KOPT-K1 (cell line): ENCODE measurements around the gene PRAC1.

Experiments
- H3K27ac ChIP-seq: fragments of 200-600 bp; sonication (generic); 2 replicates; pipeline ENCODE4 v1.5.1; 2016; ENCODE audit warnings: antibody characterized with exemption, mild to moderate bottlenecking, low read depth, low read length; ENCODE audit not compliant: poor library complexity, severe bottlenecking
- H3K36me3 ChIP-seq: fragments of 200-600 bp; sonication (generic); 2 replicates; pipeline ENCODE4 v1.5.1; 2017; ENCODE audit warnings: antibody characterized with exemption, mild to moderate bottlenecking, low read length, moderate library complexity; ENCODE audit not compliant: insufficient read depth
- H3K9me3 ChIP-seq: fragments of 200-600 bp; sonication (generic); 2 replicates; pipeline ENCODE4 v1.5.1; 2017; ENCODE audit warnings: antibody characterized with exemption, low read length, mild to moderate bottlenecking; ENCODE audit not compliant: insufficient read depth, poor library complexity, severe bottlenecking

PRAC1 gene

DNA sequence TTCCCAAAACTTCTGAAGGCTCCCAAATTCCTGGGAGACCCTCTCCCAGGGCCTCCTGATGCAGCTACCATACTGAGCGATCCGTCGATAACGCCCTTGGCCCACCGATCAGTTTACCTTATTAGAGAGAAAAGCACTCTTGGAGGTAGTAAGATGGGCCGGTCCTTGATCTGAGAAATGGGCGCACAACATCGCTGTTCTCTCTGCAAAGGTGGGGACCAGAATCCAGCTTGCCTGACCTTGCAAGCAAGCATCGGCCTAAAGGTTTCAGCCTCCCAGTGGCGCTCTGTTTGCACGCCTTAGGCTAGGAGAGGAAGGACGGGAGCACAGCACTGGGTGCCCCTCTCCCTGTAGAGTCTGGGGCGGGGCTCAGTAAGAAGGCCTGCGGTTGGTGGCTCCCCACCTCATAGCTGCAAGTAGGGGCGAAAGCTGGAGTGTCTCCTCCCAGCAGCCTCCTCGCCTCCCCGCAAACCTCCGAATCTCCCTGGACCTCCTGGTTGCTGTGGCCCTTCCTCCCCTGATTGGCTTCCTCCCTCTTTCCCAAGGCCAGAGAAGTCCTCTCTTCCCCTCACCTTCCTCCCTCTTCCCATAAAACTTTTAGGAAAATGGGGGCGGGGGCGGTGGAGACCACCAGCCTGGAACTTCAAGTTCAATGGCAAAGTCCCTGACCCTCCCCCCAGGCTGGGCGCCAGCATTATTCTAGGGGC is at the start of gene PRAC1:
Gene PRAC1, minus strand, starts transcription at position 318 of the 707 bp plus-strand sequence. Its CDS starts 126 bp downstream, at position 192.
- Histone ChIP-seq H3K27ac (no peak within 1 kb of the TSS), H3K9me3 (no peaks in the 10 kb centered on the region), H3K36me3 (no peaks in the 10 kb centered on the region)

DNA sequence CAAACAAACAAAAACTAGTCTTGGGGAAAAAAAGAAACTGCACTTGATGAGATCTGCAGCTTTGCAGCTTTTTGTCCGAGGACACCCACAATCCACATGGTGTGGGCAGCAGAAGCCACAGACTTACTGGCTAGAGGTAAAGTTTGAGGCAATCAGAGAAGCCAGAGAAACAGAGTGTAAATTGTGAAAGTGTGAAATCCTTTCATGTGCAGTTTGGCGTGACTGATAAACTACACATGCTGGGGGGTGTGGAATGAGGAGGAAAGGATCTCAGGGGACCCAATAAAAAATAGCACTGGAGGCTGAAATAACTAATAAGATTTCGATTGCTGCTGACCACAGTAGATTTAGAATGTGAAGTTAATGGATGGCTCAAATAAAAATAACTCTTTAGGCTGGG is 48.6 kb upstream of the PRAC1 start:
- Histone ChIP-seq H3K27ac (no peak overlapping the region), H3K36me3 (no peaks in the 10 kb centered on the region), H3K9me3 (peaks cover 12% of the 10 kb centered on the region)

DNA sequence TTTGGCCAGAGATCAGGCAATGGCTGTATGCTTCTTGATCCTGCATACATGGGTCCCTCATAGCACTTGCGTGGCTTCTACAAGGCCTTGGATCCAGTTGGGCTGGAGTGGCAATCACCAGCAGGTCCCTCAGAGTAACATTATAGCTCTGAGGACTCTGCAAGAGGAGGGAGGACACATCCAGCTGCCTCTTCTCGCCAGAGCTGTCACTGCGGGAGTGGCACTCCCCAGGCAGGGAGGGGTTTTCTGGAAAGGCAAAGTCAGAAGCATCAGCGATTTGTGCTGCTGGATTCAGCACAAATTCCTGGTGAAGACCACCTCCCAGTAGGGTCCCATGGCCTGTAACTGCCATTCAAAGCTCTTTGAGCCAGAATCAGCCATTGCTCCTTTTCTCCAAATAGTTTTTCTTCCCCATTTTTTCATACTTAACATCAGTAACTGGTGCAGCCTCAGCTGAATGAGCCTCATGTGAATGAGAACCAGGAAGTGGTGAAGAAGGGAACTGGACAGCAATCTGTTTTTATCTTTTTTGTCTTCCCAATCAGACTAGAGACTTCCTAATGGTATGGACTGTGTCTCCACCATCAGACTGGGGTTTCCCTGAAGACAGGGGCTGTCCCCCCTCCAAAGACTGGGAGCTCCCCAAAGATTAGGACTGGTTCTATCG is 46.8 kb upstream of the PRAC1 start:
- Histone ChIP-seq H3K9me3 (no peaks in the 10 kb centered on the region), H3K27ac (no peak overlapping the region), H3K36me3 (no peaks in the 10 kb centered on the region)

DNA sequence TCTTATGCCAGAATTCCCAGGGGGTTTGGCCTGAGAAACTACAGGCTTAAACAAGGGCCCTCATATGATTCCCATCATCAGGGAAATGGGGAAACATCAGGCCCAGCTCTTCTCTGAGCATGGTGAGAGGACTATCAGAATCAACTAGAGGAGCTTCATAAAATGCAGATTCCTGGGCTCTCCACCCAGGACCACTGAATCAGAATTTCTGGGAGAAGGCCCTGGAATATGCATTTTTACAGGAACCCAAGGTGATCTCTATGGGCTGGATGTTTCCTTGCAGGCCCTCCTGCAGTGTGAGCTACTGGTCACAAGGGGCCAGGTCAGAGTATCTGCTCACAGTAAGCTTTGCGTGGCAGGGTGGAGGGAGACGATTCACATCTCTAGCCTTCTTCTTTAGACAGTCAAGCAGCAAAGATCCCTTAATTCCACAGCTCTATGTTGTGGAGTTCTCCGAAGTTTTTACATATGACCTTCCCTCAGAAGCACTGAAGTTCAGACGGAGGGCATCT is 45.0 kb upstream of the PRAC1 start:
- H3K36me3 ChIP-seq = no peaks in the 10 kb centered on the region
- no peak overlapping the region for H3K27ac ChIP-seq
- H3K9me3 ChIP-seq = no peaks in the 10 kb centered on the region

DNA sequence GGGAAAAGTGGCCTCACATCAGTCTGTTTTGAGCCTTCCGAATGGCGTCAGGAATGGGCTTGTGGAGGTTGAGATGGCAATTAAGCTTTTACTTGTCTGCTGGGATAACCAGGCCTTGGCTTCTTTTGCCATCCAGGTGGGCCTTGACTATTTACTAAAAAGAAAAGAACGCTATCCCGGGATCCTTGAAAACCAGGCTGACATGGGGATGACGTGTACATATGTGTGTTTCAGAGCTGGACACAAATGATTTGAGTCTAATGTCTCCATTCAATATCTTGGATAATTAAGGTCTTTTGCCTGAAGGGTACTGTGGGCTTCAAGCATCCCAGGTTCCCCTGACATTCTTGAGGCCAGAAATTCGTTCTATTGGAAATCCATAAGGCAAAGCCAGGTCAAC is 38.8 kb upstream of the PRAC1 start:
- H3K27ac ChIP-seq = no peak overlapping the region
- no peaks in the 10 kb centered on the region for H3K9me3 ChIP-seq
- H3K36me3 ChIP-seq = no peaks in the 10 kb centered on the region

DNA sequence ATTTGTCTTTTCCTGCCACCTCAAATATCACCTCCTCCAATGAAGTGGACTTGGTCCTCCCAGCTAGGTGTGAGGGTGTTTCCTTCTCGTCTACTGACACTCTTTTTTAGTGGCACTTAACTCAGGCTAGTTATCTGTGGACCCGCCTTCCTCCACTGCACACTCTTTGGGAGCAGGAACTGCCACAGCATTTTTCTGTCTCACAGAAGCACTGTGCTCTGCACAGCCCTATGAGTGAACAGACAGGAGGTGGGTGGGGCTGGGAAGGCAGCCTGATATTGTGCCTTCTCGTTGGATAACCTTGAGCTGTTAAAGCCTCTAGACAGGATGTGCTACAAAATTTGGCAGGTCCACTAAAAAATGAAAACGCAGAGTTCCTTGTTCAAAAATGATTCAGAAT is 38.1 kb upstream of the PRAC1 start:
- Histone ChIP-seq H3K27ac (no peak overlapping the region), H3K36me3 (no peaks in the 10 kb centered on the region), H3K9me3 (no peaks in the 10 kb centered on the region)

DNA sequence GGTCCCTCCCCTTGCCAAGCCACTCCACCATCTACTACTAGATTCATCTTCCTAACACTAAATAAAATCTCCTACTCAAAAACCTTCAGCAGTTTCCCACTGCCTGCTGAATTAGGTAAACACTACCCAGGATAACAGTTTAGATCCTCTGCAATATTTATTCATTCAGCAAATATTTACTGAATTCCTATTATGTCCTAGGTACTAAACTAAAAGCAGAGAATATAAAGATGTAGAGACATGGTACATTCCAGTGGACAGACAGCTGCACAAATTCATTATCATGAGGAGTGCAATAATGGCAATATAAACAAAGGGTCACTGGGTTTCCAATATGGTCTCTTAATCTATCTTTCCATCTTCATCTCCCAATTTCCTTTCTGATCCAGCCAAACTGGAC is 37.0 kb upstream of the PRAC1 start:
- Histone ChIP-seq H3K27ac (no peak overlapping the region), H3K9me3 (no peaks in the 10 kb centered on the region), H3K36me3 (no peaks in the 10 kb centered on the region)

DNA sequence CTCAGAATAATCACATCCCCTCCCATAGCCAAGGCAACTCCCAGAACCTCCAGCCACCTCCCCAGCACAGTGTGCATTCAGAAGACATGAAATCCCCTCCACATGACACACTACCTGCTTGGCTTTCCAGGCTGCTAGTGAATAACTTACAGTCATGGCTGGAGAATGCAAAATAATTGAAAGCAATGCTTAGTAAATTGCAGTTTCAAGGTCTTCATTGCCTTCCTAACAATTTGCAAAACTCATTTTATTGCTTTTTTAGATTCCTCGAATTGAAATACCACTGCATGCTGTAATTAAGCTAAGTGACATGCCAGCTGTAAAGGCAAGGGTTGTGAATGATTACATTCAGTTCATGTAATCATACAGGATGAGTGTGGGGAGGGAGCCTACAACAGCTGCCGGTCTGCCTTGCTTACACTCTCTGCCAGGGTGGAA is 35.2 kb upstream of the PRAC1 start:
- H3K27ac ChIP-seq = no peak overlapping the region
- H3K36me3 ChIP-seq = no peaks in the 10 kb centered on the region
- H3K9me3 ChIP-seq = no peaks in the 10 kb centered on the region

DNA sequence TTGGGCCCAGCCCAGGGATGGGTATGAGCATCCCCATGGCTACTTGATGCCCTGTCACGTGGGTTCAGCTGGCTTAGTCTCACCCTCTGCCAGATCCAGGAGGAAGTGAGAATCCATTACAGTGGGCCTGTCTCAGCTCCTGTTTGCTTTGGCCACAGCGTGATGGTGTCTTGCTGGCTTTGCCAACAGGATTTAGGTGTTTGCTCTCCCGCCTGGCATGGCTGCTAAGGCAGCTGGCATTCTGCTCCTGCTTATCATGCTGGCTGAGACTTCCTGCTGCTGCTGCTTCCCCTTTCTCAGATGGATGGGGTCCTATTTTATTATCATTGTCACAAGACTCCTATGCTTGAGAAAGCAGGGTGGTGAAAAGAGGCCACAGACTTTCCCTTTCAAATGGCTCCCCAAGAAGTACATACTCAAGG is 34.5 kb upstream of the PRAC1 start:
- Histone ChIP-seq H3K9me3 (no peaks in the 10 kb centered on the region), H3K27ac (no peak overlapping the region), H3K36me3 (no peaks in the 10 kb centered on the region)

DNA sequence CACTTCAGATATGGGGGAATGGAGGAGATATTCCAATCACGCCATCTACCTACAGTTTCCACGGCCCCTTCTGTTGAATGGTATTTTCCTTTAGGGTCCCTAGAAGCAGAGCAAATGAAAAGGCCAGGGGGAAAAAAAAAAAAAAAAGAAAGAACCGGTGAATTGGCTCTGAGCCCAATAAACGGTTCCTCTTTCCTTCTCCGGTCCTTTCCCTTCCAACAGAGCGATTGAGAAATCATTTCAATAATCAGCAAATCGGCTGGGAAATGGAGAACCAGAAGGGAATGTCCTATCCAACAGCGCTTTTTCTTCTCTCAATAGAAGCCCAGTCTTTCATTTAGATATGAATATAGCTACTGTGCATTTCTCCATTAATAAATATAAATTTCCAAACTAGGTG is 33.0 kb upstream of the PRAC1 start:
- H3K9me3 ChIP-seq = no peaks in the 10 kb centered on the region
- H3K27ac ChIP-seq = no peak overlapping the region
- no peaks in the 10 kb centered on the region for H3K36me3 ChIP-seq

DNA sequence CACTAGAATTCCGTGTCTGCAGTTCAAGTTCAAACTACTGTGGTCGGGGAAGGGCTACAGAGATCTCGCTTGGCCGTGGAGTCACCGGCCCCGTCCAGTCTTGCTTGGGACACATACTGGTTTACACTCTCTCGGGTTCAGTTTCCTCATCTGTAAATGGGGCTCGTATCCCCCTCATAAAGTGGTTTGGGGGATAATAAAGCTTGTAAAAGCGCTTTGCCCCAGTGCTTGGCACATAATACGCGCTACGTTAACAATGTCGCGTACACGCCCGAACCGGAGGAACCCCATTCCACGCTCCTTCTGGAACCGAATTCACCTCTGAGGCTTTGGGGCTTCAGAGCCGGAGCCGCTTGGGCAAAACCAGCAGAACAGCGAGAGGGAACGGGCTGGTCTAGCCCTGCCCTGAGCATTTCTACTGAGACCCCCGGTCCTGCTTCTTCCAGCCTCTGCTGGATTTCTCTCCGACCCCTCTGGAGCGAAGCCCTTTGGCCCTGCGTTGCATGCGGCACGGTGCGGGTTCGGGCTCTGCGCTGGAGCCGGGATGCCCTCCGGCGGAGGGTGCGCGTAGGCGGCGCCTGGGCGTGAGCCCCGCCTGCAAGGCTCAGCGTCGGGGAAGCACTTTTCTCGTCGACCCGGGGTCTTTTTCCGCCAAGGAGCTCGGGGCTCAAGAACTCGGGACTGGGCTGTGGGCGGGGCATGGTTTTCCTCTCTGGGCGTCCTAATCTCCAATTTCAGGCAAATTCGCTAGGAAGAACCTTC is 32.4 kb upstream of the PRAC1 start:
- Histone ChIP-seq H3K36me3 (no peaks in the 10 kb centered on the region), H3K9me3 (no peaks in the 10 kb centered on the region), H3K27ac (no peak overlapping the region)

DNA sequence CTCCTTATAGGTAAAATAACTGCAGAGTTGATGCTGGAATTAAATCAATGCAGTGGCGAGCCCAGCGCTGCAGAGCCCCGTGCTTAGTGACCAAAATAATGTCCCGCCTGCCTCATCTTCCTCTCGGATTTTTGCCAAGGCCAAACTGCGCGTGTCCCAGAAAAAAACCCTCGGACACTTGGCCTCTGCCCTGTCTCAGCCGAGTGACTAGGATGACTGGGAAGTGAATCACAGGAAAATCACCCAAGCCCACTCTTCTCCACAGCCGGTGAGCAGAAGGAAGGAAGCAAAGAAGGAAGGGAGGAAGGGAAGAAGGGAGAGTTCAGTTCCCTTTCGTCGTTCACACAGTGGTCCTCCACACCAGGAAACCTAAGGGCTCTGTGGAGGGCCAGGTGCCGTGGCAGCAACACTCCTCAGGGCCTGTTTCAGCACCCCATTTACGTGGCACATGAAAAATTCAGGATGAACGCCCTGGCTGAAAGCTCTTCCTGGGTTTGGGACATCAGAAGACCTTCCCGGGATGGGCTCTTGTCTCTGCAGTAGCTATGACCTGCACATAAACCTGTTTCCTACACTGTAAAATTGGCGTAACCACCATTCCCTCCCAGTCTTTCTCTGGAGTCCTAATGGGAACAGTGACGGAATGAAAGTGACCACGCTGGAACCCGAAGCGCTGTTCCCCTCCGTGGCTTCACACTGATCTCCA is 31.6 kb upstream of the PRAC1 start:
- no peaks in the 10 kb centered on the region for H3K9me3 ChIP-seq
- no peaks in the 10 kb centered on the region for H3K36me3 ChIP-seq
- no peak overlapping the region for H3K27ac ChIP-seq

DNA sequence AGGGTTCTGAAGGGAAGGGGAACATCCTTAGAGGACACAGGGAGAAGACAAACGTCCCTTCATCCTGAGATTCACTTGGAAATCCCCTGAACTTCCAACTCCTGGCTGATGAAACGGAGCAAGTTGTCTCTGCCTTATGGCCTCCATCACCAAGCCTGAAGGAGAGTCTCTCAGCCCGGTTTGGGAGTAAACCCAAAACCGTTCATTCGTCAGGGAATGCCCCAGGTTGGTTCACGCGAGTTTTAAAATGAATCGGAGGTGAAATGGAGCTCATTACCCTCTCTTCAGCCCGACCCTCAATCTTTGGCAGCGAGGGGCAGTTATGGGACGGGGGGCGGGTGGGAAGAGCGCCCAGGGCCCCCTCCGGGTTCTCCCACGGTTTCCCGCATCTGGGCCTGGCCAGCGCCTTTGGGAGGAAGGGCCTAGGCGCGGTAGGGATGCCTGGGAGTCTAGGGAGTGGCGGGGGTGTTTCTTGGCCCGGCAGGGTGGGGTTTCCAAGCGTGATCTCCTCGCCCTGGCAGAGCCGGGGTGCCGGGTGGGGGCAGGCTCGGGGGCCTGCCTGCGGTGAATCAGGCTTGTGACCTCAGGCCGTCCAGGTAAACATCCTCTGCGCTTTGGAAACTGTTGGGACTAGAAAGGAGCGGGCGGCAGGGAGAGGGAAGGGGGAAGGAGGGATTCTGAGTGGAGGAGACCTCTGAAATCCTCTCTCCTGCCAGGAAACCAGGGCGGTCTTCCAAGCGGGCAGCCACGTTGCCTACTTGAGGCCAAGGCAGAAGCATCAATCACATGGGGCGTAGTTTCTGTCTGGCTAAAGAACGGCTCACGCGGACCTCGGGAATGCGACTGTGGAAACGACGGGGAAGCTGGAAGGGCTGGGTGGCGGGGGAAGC is 30.3 kb upstream of the PRAC1 start:
- no peaks in the 10 kb centered on the region for H3K36me3 ChIP-seq
- H3K27ac ChIP-seq = no peak overlapping the region
- no peaks in the 10 kb centered on the region for H3K9me3 ChIP-seq

DNA sequence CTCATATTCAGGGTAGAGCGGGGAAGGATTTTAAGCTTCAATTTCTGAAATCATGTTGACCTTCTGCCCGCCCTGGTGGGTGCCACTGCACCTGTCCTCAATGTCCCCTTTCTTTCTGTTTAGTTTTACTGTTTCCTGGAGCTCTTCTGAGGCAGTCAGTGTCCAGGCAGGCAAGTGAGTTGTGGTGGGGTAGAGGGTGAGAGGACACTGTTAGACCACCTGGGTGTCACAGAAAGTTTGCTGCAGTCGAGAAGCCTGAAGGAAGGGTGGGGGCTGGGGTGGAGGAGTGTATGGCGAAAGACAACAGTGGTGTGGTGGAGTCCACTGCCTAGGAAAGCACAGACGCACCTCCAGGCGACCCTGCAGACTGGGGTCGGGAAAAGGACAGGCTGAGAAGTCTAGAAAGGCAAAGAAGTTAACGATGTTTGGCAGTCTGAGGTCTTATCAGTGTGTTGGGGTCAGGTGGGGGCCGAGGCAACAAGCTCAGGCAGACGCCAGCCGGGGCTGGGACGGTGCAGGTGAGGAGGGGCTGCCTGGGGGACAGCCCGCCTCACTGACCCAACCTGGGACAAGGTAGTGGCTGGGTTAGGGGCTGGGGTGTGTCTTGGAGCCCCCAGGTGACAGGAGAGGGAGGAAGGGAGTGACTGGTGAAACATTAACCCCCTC is 29.5 kb upstream of the PRAC1 start:
- Histone ChIP-seq H3K27ac (no peak overlapping the region), H3K9me3 (no peaks in the 10 kb centered on the region), H3K36me3 (no peaks in the 10 kb centered on the region)
